ENCODE data around the gene LRP1B.

LRP1B gene

DNA sequence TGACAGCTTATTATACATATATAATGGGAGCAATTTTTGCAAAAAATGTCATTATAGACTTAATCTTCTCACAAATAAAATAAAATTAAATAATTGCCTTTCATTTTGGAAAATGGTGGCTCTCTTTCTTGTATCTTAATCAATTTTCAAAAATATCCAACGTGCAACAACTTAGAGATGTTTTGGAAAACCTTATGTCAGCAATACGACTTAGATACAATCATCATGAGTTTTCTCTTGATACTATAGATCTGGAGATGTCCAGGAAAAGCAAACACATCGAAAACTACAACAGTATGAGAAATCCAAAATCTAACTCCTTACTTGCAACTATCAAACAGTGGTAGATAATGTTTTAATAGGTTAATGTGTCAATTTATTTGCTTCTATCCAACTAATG, 1529.0 kb downstream of the LRP1B start:
- TF ChIP-seq GLIS3 (CRISPR knock-in tag; IDR thresholded peaks at IDR 0.05) (no peak), ZFP30 (CRISPR knock-in tag; IDR thresholded peaks at IDR 0.05) (no peak), ZNF70 (CRISPR knock-in tag; IDR thresholded peaks at IDR 0.05) (no peak), ZC3H10 (CRISPR knock-in tag; IDR thresholded peaks at IDR 0.05) (no peak), ZNF8 (CRISPR knock-in tag; IDR thresholded peaks at IDR 0.05) (no peak), CSRNP3 (CRISPR knock-in tag; IDR thresholded peaks at IDR 0.05) (no peak), PPARA (CRISPR knock-in tag; IDR thresholded peaks at IDR 0.05; ENCODE audit: borderline replicate concordance) (no peak), TOX (CRISPR knock-in tag; IDR thresholded peaks at IDR 0.05; ENCODE audit: borderline replicate concordance) (no peak), ZNF565 (CRISPR knock-in tag; conservative IDR thresholded peaks at IDR 0.05; ENCODE audit: low read depth) (no peak), ESRRG (CRISPR knock-in tag; IDR thresholded peaks at IDR 0.05) (no peak), PATZ1 (CRISPR knock-in tag; IDR thresholded peaks at IDR 0.05; ENCODE audit: borderline replicate concordance) (no peak), TCF4 (CRISPR knock-in tag; IDR thresholded peaks at IDR 0.05; ENCODE audit: borderline replicate concordance) (no peak), OSR1 (CRISPR knock-in tag; IDR thresholded peaks at IDR 0.05) (no peak), ARNTL (CRISPR knock-in tag; IDR thresholded peaks at IDR 0.05; ENCODE audit: borderline replicate concordance, low read depth) (no peak), POU6F1 (CRISPR knock-in tag; IDR thresholded peaks at IDR 0.05; ENCODE audit: borderline replicate concordance, low read depth) (no peak), CSDC2 (CRISPR knock-in tag; IDR thresholded peaks at IDR 0.05) (no peak), BACH2 (CRISPR knock-in tag; IDR thresholded peaks at IDR 0.05; ENCODE audit: borderline replicate concordance) (no peak), ISL1 (CRISPR knock-in tag; IDR thresholded peaks at IDR 0.05) (no peak), ZFP3 (CRISPR knock-in tag; IDR thresholded peaks at IDR 0.05) (no peak)
- ATAC-seq: no peak

DNA sequence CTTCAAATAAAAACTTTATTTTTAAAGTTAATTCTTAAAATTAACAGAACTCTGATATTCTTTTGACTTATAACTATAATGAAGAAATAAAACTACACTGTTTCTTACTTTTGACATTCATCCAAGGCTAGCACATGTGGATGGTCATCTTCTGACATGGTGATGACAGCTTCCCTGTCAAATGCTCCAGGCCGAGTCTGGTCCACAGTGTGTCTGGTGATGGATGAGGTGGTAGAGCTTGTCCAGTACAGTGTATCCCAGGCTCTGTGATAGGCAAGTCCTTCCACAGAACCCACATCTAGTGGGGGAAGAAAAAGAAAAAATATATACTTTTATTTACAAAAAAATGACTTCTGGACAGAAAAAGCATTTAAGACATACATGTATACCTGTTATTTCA, 1529.5 kb downstream of the LRP1B start:
- no peak for TF ChIP-seq CSDC2 (CRISPR knock-in tag; IDR thresholded peaks at IDR 0.05)
- TF ChIP-seq CSRNP3 (CRISPR knock-in tag; IDR thresholded peaks at IDR 0.05): no peak
- no peak for TF ChIP-seq ISL1 (CRISPR knock-in tag; IDR thresholded peaks at IDR 0.05)
- no peak for TF ChIP-seq GLIS3 (CRISPR knock-in tag; IDR thresholded peaks at IDR 0.05)
- no peak for TF ChIP-seq POU6F1 (CRISPR knock-in tag; IDR thresholded peaks at IDR 0.05; ENCODE audit: borderline replicate concordance, low read depth)
- TF ChIP-seq PPARA (CRISPR knock-in tag; IDR thresholded peaks at IDR 0.05; ENCODE audit: borderline replicate concordance): no peak
- no peak for ATAC-seq

DNA sequence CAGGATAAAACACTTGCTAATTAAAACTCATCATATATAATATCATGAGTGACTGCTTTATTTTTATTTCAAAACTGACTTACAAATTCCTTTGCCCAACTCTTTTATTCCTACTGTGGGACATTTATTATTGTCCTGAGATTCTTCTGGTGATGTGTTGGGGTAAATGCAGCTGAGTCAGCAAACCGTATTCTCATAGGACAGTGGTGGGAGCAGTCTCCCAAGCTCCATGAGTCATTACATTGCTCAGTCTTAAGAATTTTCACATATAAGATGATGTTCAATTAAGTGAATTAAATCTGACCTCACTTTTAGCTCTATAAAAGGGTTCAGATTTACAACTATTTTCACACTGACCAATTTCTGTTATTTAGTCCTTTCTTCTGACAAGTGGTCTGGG, 1530.7 kb downstream of the LRP1B start:
- peak; percentile 75 for ATAC-seq
- TF ChIP-seq ESRRG (CRISPR knock-in tag; IDR thresholded peaks at IDR 0.05) (no peak), ISL1 (CRISPR knock-in tag; IDR thresholded peaks at IDR 0.05) (peak; percentile 43; the same call in 1 of the 2 replicates), SNAI2 (CRISPR knock-in tag; IDR thresholded peaks at IDR 0.05) (no peak), GLIS3 (CRISPR knock-in tag; IDR thresholded peaks at IDR 0.05) (no peak), ZFP30 (CRISPR knock-in tag; IDR thresholded peaks at IDR 0.05) (no peak), TCF4 (CRISPR knock-in tag; IDR thresholded peaks at IDR 0.05; ENCODE audit: borderline replicate concordance) (no peak), TOX (CRISPR knock-in tag; IDR thresholded peaks at IDR 0.05; ENCODE audit: borderline replicate concordance) (no peak), CSRNP3 (CRISPR knock-in tag; IDR thresholded peaks at IDR 0.05) (no peak)

All from SK-N-SH treated with all-trans-retinoic acid at 6 μM for 48 hours (cell line).